Fibroblast of skin of right biceps (primary cell): ENCODE results near the gene DPF3.
"Not testable (repeated sequence)": the region's sequence is repeated elsewhere in the genome, so short reads cannot be mapped to it uniquely, and the experiment has no call there.

Source experiments
- DNase-seq: peaks from one replicate; pipeline ENCODE4 v3.0.0-alpha.2; 2013

Gene DPF3

DNA sequence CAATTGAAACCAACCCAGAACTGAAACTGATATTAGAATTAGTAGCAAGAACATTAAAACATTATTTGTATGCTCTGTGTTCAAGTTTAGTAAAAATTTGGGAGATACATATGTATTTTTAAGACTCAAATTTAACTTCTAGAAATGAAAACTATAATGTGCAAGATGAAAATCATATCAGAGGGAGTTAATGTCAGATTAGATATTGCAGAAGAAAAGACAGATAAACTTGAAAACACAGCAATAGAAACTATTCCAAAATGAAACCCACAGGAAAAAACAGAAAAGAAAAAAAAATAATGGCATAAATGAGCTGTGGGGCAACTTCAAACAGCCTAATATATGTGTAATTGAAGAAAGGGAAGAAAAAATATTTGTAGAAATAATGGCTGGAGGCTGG lies 134.9 kb downstream of the DPF3 start:
- no peak for DNase-seq

DNA sequence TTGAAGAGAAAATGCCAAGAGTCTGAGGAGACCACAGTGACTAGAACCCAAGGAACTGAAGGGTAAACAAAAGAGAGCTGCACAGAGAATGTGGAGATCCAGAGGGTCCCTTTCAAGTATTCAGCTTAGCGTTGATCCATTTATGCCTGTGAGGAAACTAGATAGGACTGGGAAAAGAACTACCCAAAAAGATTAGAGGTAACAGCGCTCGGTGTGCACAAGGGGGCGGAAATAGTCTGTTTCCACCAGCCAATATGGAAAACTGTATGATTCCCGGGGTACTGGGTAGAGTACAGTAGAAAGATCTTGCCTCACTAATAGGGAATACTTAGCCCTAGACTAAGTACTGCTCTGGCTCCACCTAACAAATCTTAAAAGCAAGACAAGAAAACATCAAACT lies 135.5 kb downstream of the DPF3 start:
- no peak for DNase-seq

- DNase-seq: no peak
Measured at GRCh38 chr14:72756967-72757366, 136.9 kb downstream of the DPF3 start.

DNA sequence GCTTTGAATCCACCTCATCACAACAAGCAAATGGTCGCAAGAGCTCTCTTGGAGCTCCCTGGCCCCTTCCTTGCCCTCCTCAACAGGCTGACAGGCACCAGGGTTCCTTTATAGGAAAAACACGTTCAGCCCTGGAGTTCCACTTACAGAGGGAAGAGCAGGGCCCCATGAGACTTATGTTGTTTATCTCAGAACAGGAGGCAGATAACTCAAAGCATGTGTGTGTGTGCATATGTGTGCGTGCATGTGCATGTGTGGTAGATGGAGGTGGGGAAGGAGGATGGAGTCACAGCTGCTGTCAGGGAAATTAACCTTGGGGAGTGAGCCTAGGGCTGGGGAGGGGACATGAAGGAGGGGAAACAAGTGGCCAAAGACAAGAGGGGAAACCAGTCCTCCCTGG lies 138.1 kb downstream of the DPF3 start:
- DNase-seq: no peak

- DNase-seq: no peak
Measured at GRCh38 chr14:72754949-72755348, 139.0 kb downstream of the DPF3 start.

DNA sequence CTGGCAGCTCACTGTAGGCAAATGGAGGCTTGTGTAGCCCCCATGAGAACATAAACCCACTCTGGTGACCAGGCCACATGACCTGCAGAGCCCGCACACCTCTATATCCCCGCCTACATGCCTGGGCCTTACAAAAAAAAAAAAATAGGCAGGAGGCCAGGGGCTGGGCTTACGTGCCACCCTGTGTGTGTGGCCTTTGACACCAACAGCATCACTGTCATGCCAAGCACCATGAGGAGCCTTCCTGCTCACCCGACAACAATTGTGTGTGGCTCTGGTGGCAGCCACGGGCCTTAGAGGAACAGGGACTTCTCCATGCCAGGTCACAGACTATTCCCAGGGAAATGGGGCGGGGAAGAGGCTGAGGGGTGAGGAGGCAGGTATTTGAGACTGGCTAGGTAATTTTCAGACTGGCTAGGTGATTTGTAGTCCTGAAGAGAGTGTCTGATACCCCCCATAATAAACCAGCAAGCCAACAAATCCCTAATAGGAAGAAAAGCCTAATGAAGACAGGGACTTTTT lies 140.0 kb downstream of the DPF3 start:
- no peak for DNase-seq

DNA sequence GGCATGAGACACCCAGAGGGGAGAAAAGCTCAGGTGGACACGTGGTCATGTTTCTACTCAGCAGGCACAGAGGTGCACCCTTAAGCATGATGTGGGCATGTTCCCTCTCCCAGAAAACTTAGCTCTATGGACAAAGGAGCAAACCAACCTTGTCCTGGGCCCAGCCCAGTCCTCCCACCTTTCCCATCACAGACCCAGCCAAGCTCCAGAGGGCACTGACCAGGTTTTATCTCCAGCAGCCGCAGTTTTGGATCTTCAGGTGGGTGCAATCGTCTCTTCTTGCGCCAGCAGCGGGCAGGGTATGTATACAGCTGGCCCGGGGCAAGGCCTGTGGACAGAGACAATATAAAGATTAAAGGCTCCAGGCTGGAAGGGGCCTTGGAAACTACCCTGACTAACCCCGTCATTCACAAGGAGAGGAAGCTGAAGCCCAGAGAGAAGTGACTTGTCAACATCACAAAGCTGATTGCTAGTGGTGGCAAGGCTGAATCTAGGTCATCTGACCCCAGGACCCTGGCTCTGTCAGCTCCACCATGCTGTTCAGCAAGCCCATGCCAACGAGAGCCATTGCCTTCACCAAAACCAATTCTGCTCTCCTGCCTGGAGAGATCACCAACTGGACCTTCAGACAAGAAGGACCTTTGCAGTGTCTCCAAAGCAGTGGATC lies 140.7 kb downstream of the DPF3 start:
- no peak for DNase-seq

- no peak for DNase-seq
Measured at GRCh38 chr14:72752034-72752412, 141.9 kb downstream of the DPF3 start.

DNA sequence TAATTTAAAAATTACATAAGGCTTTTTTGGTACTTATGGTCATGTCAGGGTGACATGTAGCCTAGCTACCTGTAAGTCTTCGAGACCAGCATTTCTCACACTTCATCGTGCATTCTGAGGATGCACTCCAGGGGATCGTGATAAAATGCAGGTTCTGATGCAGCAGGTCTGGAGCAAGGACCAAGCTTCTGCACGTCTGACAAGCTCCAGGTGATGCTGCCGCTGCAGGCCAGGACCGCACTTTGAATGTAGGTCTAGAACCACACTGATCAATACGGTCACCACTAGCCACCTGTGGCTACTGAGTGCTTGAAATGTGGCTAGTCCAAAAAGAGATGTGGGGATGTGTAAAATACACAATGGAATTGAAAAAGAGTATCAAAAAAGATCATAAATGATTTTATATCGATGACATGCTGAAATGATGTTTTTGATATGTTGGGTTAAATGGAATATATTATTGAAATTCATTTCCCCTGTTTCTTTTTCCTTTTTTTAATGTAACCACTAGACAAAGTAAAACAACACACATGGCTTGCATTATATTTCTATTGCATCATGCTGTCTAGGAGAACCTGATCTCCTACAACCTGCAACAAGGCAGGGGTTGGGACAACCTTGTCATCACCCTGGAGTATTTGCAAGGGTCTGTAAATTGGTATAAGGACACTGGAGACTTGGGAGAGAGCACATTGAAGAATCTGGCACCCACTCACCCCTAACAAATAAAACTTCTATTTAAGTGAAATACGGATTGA lies 142.4 kb downstream of the DPF3 start:
- DNase-seq: no peak

GRCh38 chr14:72748921-72749320 lies 145.0 kb downstream of the DPF3 start:
- DNase-seq: not testable (repeated sequence)

- DNase-seq: no peak
Measured at GRCh38 chr14:72747652-72748051, 146.2 kb downstream of the DPF3 start.

DNA sequence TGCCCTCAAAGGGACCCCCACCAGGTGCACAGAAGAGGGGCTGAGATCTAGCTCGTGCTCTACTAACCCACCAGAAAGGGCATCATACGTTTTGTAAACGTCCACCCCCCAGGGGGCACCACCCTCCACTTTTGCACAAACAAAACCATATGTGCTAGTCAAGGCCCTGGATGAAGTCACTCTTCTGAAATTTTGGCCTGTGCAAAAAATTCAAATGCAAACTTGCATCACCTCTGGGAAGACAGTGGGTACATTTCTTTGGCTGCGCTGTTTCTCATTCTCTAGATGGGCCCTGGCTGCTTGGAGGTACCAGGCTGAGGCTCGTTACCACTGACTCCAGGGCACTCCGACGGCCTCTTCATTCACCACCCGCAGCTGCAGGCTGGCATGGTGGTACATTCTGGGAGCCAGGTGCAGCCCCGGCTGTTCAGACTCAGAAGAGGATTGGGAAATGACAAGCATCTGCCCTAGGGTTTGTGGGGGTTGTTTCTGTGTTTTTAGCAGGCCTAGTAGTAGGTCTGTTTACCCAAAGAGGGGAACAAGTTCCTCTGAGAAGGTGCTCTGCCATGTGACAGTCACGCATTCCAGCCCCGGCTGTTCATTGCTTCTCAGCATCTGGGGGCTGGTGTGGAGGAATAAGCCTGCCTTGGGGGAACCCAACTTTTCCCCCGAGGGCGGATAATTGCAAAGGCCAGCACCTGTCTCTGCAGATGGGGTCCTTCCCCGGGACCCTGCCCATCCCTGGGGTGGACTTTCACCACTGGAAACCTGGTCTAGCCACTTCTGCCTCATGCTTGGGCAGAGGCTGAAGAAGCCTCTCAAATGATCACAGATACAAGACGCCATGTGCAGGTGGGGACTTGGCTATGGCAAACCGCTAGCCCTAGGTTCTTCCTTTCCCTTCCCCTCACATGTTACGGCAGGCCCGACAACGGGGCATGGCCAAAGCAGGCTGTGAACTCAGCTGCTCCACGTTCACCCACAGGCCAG lies 147.6 kb downstream of the DPF3 start:
- peak; percentile 88 for DNase-seq

GRCh38 chr14:72745546-72745945 lies 148.4 kb downstream of the DPF3 start:
- peak; percentile 93 for DNase-seq

DNA sequence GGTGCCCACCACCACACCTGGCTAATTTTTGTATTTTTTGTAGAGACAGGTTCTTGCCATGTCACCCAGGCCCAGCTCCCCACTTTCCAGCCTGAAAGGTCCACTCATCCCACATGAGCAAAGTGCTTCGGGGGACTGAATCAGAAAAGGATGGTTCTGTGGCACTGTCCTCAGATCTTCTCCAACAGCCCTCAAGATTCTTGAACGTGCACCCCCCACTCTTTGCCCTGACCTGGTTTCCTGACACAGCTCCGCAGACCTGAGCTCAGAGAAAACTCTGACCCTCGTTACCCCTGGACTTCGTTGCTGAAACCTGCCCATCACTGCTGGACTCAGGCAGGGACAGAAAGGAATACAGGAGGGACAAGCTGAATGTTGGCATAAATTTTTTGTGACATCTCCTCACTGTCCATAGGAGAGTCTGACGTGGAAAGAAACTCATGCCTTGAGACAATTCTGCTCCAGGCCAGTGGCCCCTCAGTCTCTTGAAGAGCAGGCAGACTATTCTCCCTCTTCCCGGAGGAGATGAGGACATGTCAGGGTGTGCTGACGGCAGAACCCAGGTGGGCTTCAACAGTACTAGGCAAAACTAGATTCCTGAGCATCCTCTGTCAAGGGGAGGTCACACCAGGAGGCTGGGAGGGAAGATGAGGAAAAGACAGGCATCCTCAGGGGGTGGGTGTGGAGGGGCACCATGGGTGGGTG lies 149.3 kb downstream of the DPF3 start:
- DNase-seq: no peak

- no peak for DNase-seq
Measured at GRCh38 chr14:72743626-72744025, 150.3 kb downstream of the DPF3 start.

DNA sequence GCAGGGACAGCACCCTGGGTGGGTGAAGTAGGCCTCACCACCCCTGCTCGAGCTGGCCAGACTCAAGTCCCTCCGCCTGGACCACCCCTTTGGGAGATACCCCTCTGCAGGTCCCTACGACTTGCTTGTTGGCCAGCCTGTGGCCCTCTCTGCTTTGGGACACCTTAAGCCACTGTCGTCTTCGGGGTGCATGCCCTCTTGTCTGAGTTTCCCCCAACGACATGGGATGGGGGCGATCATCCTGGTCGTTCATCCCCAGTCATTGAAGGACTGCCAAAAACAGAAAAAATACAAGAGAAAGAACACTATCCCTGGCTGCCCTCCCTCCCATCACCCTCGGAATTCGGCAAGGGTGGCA lies 151.1 kb downstream of the DPF3 start:
- no peak for DNase-seq

- DNase-seq: peak; percentile 48
Measured at GRCh38 chr14:72742118-72742837, 151.6 kb downstream of the DPF3 start.

GRCh38 chr14:72741826-72742117 lies 152.1 kb downstream of the DPF3 start:
- no peak for DNase-seq

- no peak for DNase-seq
Measured at GRCh38 chr14:72740966-72741825, 152.7 kb downstream of the DPF3 start.

- no peak for DNase-seq
Measured at GRCh38 chr14:72740504-72740961, 153.4 kb downstream of the DPF3 start.
